GM13977 (cell line): ENCODE results near the gene VPS29.

Source experiments
- DNase-seq: peaks from one replicate; pipeline ENCODE4 v3.0.0; 2012; ENCODE audit warnings: low spot score
- in situ Hi-C: fragments of 300-500 bp; cut with MboI; formaldehyde crosslinking; loops from one replicate; pipeline ENCODE4 v1.12.0; 2022; ENCODE audit warnings: low sequenced_read_pairs, low pct_unique_long_range_greater_than_20kb, mixed read lengths, inconsistent platforms; ENCODE audit not compliant: unreplicated experiment
- TF ChIP-seq, protein P1 (sequence below): IDR thresholded peaks from 2 replicates; pipeline ENCODE4 v1.5.1; 2012; ENCODE audit warnings: mild to moderate bottlenecking, control low read depth; ENCODE audit not compliant: insufficient read depth; ENCODE audit errors: extremely low read depth, missing control alignments

VPS29 gene

DNA sequence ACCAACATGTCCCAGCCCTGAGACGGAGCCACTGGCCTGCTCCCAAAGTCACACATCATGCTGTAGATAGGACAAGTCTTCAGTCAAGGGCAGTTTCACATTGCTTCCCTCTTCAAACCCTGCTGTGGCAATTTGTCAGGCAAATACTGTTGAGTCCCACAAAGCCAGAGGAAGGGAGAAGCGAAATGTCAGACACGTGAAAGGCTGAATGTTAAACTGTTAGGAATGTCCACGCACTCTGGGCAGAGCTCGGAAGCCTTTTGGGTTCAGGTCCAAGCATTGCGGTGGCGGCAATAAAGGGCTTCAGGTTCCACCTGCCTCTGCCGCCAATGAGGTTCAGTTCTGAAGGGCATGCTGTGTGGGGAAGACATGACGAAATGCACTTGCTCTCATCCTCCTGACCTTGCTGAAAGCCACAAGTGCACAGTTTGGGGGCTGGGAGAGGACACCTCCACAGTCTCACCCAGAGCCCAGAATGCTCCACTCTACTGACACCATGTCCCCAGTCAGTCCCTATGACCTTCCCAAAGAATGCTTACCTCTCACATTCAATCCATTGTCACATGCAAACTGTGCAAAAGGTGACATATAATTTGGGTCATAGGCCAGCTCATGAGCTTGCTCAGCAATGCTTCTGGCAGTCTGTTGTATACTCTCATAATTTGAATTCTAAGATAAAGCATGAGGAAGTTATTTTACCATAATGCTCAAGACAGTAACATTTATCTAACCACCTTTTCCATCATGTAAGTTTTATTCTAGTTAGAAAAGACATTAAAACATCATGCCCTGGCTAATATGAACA, 35.9 kb upstream of the VPS29 start:
- in situ Hi-C loops = no loop called here
- DNase-seq = no peak
- TF ChIP-seq, protein P1, sequence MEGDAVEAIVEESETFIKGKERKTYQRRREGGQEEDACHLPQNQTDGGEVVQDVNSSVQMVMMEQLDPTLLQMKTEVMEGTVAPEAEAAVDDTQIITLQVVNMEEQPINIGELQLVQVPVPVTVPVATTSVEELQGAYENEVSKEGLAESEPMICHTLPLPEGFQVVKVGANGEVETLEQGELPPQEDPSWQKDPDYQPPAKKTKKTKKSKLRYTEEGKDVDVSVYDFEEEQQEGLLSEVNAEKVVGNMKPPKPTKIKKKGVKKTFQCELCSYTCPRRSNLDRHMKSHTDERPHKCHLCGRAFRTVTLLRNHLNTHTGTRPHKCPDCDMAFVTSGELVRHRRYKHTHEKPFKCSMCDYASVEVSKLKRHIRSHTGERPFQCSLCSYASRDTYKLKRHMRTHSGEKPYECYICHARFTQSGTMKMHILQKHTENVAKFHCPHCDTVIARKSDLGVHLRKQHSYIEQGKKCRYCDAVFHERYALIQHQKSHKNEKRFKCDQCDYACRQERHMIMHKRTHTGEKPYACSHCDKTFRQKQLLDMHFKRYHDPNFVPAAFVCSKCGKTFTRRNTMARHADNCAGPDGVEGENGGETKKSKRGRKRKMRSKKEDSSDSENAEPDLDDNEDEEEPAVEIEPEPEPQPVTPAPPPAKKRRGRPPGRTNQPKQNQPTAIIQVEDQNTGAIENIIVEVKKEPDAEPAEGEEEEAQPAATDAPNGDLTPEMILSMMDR = no peak

DNA sequence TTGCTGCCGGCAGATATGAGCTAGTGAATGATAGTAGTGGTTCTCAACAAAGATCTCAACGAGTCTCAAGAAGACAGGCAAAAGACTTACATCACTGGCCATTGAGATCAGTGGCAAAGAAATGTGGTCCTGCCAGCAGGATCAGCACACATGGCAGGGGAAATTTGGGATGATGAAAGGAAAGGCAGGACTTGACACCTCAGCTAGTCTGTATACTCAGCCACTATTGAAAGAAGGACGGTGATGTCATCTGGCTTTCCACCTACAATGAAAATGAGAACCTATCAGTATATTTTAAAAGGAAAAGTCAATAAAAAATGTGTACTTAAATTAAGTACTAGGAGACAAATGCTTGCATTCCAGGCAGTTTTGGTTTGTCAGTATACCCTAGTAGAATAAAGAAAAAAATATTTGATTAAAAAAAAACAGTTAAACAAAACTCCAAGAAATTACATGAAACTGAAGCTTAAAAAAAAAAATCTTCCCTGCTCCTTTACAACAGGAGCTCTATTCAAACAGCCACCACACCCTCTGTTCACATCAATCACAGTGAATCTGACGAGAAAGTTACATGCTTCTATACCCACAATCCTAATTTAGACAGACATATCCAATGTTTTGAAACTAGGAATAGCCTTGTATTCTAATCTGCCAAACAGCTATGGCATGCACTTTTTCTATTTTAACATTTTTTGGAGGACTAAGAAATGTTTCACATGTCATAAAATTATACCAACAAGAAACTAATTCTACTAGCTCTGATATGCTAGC, 35.1 kb upstream of the VPS29 start:
- DNase-seq = no peak
- TF ChIP-seq, protein P1 = no peak
- in situ Hi-C loops = no loop called here

DNA sequence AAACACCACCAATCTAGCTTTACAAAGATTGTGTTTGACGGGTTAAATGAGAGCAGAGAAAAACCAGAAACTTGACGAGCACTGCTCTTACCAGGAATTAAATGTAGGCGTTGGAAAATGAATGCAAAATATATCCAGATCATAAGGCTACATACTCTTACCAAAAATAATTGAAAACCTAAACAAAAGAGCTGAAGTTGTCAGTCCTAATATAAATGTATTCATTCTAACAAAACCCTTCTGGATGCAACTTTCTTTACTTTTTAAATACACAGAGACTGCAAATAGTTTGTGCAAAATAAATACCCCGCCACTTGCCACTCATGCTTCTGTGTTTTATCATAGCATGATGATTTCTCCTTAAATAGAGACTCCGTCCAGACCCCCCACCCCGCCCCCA, 32.9 kb upstream of the VPS29 start:
- TF ChIP-seq, protein P1 = no peak
- in situ Hi-C loops = no loop called here
- no peak for DNase-seq

DNA sequence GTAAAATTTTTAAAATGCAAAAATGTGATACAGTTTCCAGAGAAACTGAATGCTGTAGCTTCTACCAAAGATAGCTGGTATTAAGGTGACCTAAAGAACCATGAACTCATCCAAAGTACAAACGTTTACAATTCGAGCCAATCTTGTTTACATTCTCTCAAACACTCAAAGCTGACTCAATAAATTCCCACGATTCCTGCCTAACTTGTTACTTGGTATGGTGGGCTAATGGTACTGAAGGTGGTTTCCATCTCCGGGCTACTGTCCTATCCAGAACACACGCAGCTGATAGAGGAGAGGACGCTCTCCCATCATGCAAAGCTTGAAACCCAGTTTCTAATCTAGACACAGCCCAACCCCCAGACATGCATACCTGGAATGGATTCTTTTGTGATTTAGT, 31.7 kb upstream of the VPS29 start:
- in situ Hi-C loops = no loop called here
- TF ChIP-seq, protein P1 = no peak
- DNase-seq = no peak

DNA sequence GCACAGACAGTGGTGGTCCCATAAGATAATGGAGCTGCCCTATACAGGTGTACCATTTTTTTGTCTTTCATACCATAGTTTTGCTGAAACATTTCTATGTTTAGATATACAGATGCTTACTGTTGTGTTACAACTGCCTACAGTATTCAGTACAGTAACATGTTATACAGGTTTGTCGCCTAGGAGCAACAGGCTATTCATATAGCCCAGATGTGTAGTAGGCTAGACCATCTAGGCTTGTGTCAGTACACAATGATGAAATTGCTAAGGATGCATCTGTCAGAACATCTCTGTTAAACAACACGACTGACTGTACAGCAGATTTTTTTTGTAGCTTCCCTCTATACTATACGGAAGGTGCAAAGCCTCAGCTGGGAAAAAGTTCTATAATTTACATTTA, 30.7 kb upstream of the VPS29 start:
- in situ Hi-C loops = no loop called here
- TF ChIP-seq, protein P1 = no peak
- DNase-seq = no peak

DNA sequence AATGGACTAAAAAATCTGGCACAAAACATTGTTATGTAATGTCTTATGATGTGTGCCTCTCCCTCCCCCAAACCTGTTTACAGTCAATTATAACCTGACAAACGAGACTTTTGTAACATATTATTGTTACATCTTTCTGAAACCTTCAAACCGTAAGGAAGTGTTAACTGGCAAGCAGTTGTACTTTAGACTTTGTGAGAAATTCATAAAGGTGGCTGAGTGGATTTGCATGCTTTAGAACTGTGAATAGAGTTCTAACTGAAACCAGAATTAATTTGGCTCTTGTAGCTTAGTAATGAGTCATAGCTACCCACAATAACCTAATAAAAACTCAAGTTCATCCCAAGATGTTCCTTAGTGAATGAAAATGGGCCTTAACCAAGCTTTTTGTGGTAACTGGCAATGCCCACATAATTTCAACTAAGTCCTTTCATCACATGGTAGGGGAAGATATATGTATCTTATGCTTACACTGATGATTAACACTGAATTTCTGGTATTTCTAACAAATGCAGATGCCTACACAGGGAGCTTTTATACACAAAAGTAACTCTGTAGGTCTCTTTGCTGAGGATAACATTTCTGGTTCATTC, 29.9 kb upstream of the VPS29 start:
- in situ Hi-C loops = no loop called here
- DNase-seq = peak; percentile 66
- TF ChIP-seq, protein P1 = no peak
